GM21723 (cell line): ENCODE data around the gene SEZ6L.

Experiments used
- ATAC-seq: cut with Tn5 transposase; IDR thresholded peaks from one replicate; pipeline ENCODE4 v1.9.1; 2021; ENCODE audit warnings: mild to moderate bottlenecking, moderate library complexity; ENCODE audit not compliant: unreplicated experiment

Gene SEZ6L

GRCh38 chr22:26414347-26414746 lies 245.1 kb downstream of the SEZ6L start:
- ATAC-seq, result no peak

GRCh38 chr22:26416256-26416655 lies 247.0 kb downstream of the SEZ6L start:
- no peak for ATAC-seq

- no peak for ATAC-seq
These were observed 247.5 kb downstream of the SEZ6L start for GRCh38 chr22:26416670-26417276.

GRCh38 chr22:26417406-26417805 lies 248.1 kb downstream of the SEZ6L start:
- ATAC-seq, result no peak

GRCh38 chr22:26418620-26419019 lies 249.4 kb downstream of the SEZ6L start:
- no peak for ATAC-seq

GRCh38 chr22:26426924-26427323 lies 257.7 kb downstream of the SEZ6L start:
- no peak for ATAC-seq

GRCh38 chr22:26428515-26429457 lies 259.5 kb downstream of the SEZ6L start, which contains the start of gene ASPHD2:
TSS of gene ASPHD2 (plus strand) at chr22:26429260. CDS start at chr22:26433616, 4,356 bp downstream.
- peak; percentile 71 for ATAC-seq

GRCh38 chr22:26429458-26430286 lies 260.4 kb downstream of the SEZ6L start:
- peak; percentile 11 for ATAC-seq

- no peak for ATAC-seq
These were observed 261.3 kb downstream of the SEZ6L start for GRCh38 chr22:26430600-26430999.

GRCh38 chr22:26431261-26431995 lies 262.2 kb downstream of the SEZ6L start:
- no peak for ATAC-seq

- no peak for ATAC-seq
These were observed 263.5 kb downstream of the SEZ6L start for GRCh38 chr22:26432619-26433311.
